Measurements from ENCODE around the gene ANXA6.

The ANXA6 gene

GRCh38 chr5:151123897-151124751 is 33.5 kb downstream of the ANXA6 start:
- no peaks in the 10 kb centered on the region for H3K9me3 ChIP-seq
- H3K36me3 ChIP-seq: peaks cover 74% of the 10 kb centered on the region
- H3K4me2 ChIP-seq: peak overlapping the region; percentile 79
- H3K4me3 ChIP-seq: peak overlapping the region; percentile 19; the same call in 1 of the 2 replicates
- H4K20me1 ChIP-seq: peaks cover 14% of the 10 kb centered on the region
- no peaks in the 10 kb centered on the region for H3K27me3 ChIP-seq
- peaks cover 41% of the 10 kb centered on the region for H3K4me1 ChIP-seq
- no peak for TF ChIP-seq Cebpa-rat (IDR thresholded peaks at IDR 0.05)
- peak overlapping the region; percentile 7; the same call in 1 of the 2 replicates for H3K9ac ChIP-seq
- H3K27ac ChIP-seq: peak overlapping the region; percentile 49

- peak overlapping the region; percentile 79; the same call in 1 of the 2 replicates for H3K4me2 ChIP-seq
- H3K36me3 ChIP-seq: peaks cover 74% of the 10 kb centered on the region
- peaks cover 46% of the 10 kb centered on the region for H3K4me1 ChIP-seq
- peak overlapping the region; percentile 49; the same call in 1 of the 2 replicates for H3K27ac ChIP-seq
- H4K20me1 ChIP-seq: peaks cover 14% of the 10 kb centered on the region
- H3K27me3 ChIP-seq: no peaks in the 10 kb centered on the region
- TF ChIP-seq Cebpa-rat (IDR thresholded peaks at IDR 0.05): no peak
- no peak overlapping the region for H3K9ac ChIP-seq
- no peaks in the 10 kb centered on the region for H3K9me3 ChIP-seq
- no peak overlapping the region for H3K4me3 ChIP-seq
Measured at GRCh38 chr5:151122828-151123227, 34.8 kb downstream of the ANXA6 start.

- Histone ChIP-seq H3K27me3 (no peaks in the 10 kb centered on the region), H3K27ac (no peak overlapping the region), H3K9ac (no peak overlapping the region), H3K4me3 (no peak overlapping the region), H3K36me3 (peaks cover 74% of the 10 kb centered on the region), H3K4me2 (no peak overlapping the region), H4K20me1 (peaks cover 14% of the 10 kb centered on the region), H3K4me1 (peaks cover 51% of the 10 kb centered on the region), H3K9me3 (no peaks in the 10 kb centered on the region)
- no peak for TF ChIP-seq Cebpa-rat (IDR thresholded peaks at IDR 0.05)
Measured at GRCh38 chr5:151121665-151122064, 35.9 kb downstream of the ANXA6 start.

- Histone ChIP-seq H3K27me3 (no peaks in the 10 kb centered on the region), H4K20me1 (peaks cover 14% of the 10 kb centered on the region), H3K9ac (no peak overlapping the region), H3K4me1 (peaks cover 47% of the 10 kb centered on the region), H3K4me2 (no peak overlapping the region), H3K36me3 (peaks cover 79% of the 10 kb centered on the region), H3K27ac (no peak overlapping the region), H3K9me3 (no peaks in the 10 kb centered on the region), H3K4me3 (no peak overlapping the region)
- no peak for TF ChIP-seq Cebpa-rat (IDR thresholded peaks at IDR 0.05)
Measured at GRCh38 chr5:151121095-151121494, 36.5 kb downstream of the ANXA6 start.

- H4K20me1 ChIP-seq: peaks cover 8% of the 10 kb centered on the region; the same call in 1 of the 2 replicates
- peaks cover 78% of the 10 kb centered on the region for H3K36me3 ChIP-seq
- H3K4me2 ChIP-seq: no peak overlapping the region
- TF ChIP-seq Cebpa-rat (IDR thresholded peaks at IDR 0.05): no peak
- no peaks in the 10 kb centered on the region for H3K27me3 ChIP-seq
- H3K27ac ChIP-seq: no peak overlapping the region
- peaks cover 27% of the 10 kb centered on the region for H3K4me1 ChIP-seq
- H3K9me3 ChIP-seq: no peaks in the 10 kb centered on the region
- no peak overlapping the region for H3K9ac ChIP-seq
- H3K4me3 ChIP-seq: no peak overlapping the region
Measured at GRCh38 chr5:151118913-151119575, 38.5 kb downstream of the ANXA6 start.

- Histone ChIP-seq H3K27ac (no peak overlapping the region), H3K4me2 (no peak overlapping the region), H3K4me1 (peaks cover 9% of the 10 kb centered on the region; the same call in 1 of the 2 replicates), H3K4me3 (no peak overlapping the region), H3K9me3 (no peaks in the 10 kb centered on the region), H4K20me1 (no peaks in the 10 kb centered on the region), H3K9ac (no peak overlapping the region), H3K36me3 (peaks cover 79% of the 10 kb centered on the region), H3K27me3 (no peaks in the 10 kb centered on the region)
- no peak for TF ChIP-seq Cebpa-rat (IDR thresholded peaks at IDR 0.05)
Measured at GRCh38 chr5:151115272-151115905, 42.2 kb downstream of the ANXA6 start.

- Histone ChIP-seq H3K9me3 (no peaks in the 10 kb centered on the region), H3K4me1 (peaks cover 9% of the 10 kb centered on the region; the same call in 1 of the 2 replicates)
- no peak for TF ChIP-seq Cebpa-rat (IDR thresholded peaks at IDR 0.05)
Measured at GRCh38 chr5:151113651-151114050, 43.9 kb downstream of the ANXA6 start.

GRCh38 chr5:151110992-151111391 is 46.6 kb downstream of the ANXA6 start:
- Histone ChIP-seq H4K20me1 (no peaks in the 10 kb centered on the region), H3K4me3 (no peak overlapping the region), H3K4me2 (no peak overlapping the region), H3K27ac (no peak overlapping the region), H3K27me3 (no peaks in the 10 kb centered on the region), H3K9me3 (no peaks in the 10 kb centered on the region), H3K9ac (no peak overlapping the region), H3K4me1 (no peaks in the 10 kb centered on the region), H3K36me3 (peaks cover 80% of the 10 kb centered on the region)
- no peak for TF ChIP-seq Cebpa-rat (IDR thresholded peaks at IDR 0.05)

More at GRCh38 chr5:151113651-151114050, 43.9 kb downstream of the ANXA6 start:
- Histone ChIP-seq H3K4me3 (no peak overlapping the region), H3K4me2 (no peak overlapping the region), H3K27me3 (no peaks in the 10 kb centered on the region), H3K9ac (no peak overlapping the region), H3K36me3 (peaks cover 79% of the 10 kb centered on the region), H4K20me1 (no peaks in the 10 kb centered on the region), H3K27ac (no peak overlapping the region)

GRCh38 chr5:151110122-151110681 is 47.4 kb downstream of the ANXA6 start:
- no peak overlapping the region for H3K27ac ChIP-seq
- H3K4me2 ChIP-seq: no peak overlapping the region
- H3K9ac ChIP-seq: no peak overlapping the region
- no peaks in the 10 kb centered on the region for H3K27me3 ChIP-seq
- no peaks in the 10 kb centered on the region for H4K20me1 ChIP-seq
- TF ChIP-seq Cebpa-rat (IDR thresholded peaks at IDR 0.05): no peak
- H3K4me1 ChIP-seq: no peaks in the 10 kb centered on the region
- H3K4me3 ChIP-seq: no peak overlapping the region
- no peaks in the 10 kb centered on the region for H3K9me3 ChIP-seq
- peaks cover 83% of the 10 kb centered on the region for H3K36me3 ChIP-seq

Measured in BLaER1 (cell line).